Liver (tissue), 9 donors: ENCODE results near the gene RANGAP1. TPM values are rescaled to one million over a fixed set of nuclear protein-coding genes. Genes with fewer than 3 reads are reported as not detected.

Experiments
- DNase-seq: peaks from one replicate; pipeline ENCODE4 v3.0.0-alpha.2; 2017; ENCODE audit warnings: low spot score
- H3K27ac ChIP-seq, 2 donors: one replicate each; pipeline ENCODE4 v1.7.0; 2013; ENCODE audit warnings: inconsistent platforms in 2 of 2, low read length in 2 of 2, control low read depth in 1 of 2, low read depth in 1 of 2, mild to moderate bottlenecking in 1 of 2
- H3K27me3 ChIP-seq, 4 donors: one replicate each; pipeline versions ENCODE4 v1.6.1 to v1.7.0; 2013; ENCODE audit warnings: low read length in 3 of 4, inconsistent platforms in 1 of 4, mild to moderate bottlenecking in 1 of 4, moderate library complexity in 1 of 4; ENCODE audit not compliant: control insufficient read depth in 4 of 4, insufficient read depth in 4 of 4
- H3K36me3 ChIP-seq, 4 donors: one replicate each; pipeline versions ENCODE4 v1.6.1 to v1.7.0; 2013; ENCODE audit warnings: low read length in 3 of 4, mild to moderate bottlenecking in 3 of 4, low read depth in 1 of 4, moderate library complexity in 1 of 4; ENCODE audit not compliant: control insufficient read depth in 4 of 4, insufficient read depth in 3 of 4
- H3K4me1 ChIP-seq, 4 donors: one replicate each; pipeline versions ENCODE4 v1.6.1 to v1.7.0; 2013; ENCODE audit warnings: low read length in 3 of 4, mild to moderate bottlenecking in 3 of 4, moderate library complexity in 1 of 4; ENCODE audit not compliant: control insufficient read depth in 4 of 4, insufficient read depth in 4 of 4
- H3K4me3 ChIP-seq, 3 donors: one replicate each; pipeline versions ENCODE4 v1.6.1 to v1.7.0; 2013; ENCODE audit warnings: low read length in 3 of 3, control low read depth in 1 of 3, low read depth in 1 of 3, mild to moderate bottlenecking in 1 of 3
- H3K9ac ChIP-seq, 2 donors: one replicate each; pipeline ENCODE4 v1.7.0; 2013; ENCODE audit warnings: low read length in 2 of 2, mild to moderate bottlenecking in 2 of 2, moderate library complexity in 2 of 2, control low read depth in 1 of 2, low read depth in 1 of 2
- H3K9me3 ChIP-seq, 4 donors: one replicate each; pipeline versions ENCODE4 v1.6.1 to v1.7.0; 2013; ENCODE audit warnings: low read length in 3 of 4; ENCODE audit not compliant: control insufficient read depth in 4 of 4
- EGR1 ChIP-seq, 2 donors: IDR thresholded peaks; 2 replicates each; pipeline ENCODE4 v1.6.1; 2016 to 2018; ENCODE audit warnings: antibody characterized with exemption in 2 of 2, low read depth in 2 of 2
- FOXA2 ChIP-seq: IDR thresholded peaks from 2 replicates; pipeline ENCODE4 v1.6.1; 2016; ENCODE audit warnings: antibody characterized with exemption
- GABPA ChIP-seq, 2 donors: IDR thresholded peaks in 1 of 2; conservative IDR thresholded peaks in 1 of 2; 2 replicates each; pipeline ENCODE4 v1.6.1; 2016; ENCODE audit warnings: antibody characterized with exemption in 2 of 2, mild to moderate bottlenecking in 1 of 2, moderate library complexity in 1 of 2
- HNF4G ChIP-seq: IDR thresholded peaks from 2 replicates; pipeline ENCODE4 v1.6.1; 2016; ENCODE audit warnings: antibody characterized with exemption
- JUND ChIP-seq, 2 donors: IDR thresholded peaks; 2 replicates each; pipeline ENCODE4 v1.6.1; 2016; ENCODE audit warnings: antibody characterized with exemption in 2 of 2
- RAD21 ChIP-seq, 2 donors: IDR thresholded peaks; 2 replicates each; pipeline ENCODE4 v1.6.1; 2016; ENCODE audit warnings: antibody characterized with exemption in 2 of 2, mild to moderate bottlenecking in 2 of 2
- SP1 ChIP-seq: IDR thresholded peaks from 2 replicates; pipeline ENCODE4 v1.6.1; 2018; ENCODE audit warnings: antibody characterized with exemption, mild to moderate bottlenecking
- YY1 ChIP-seq: IDR thresholded peaks from 2 replicates; pipeline ENCODE4 v1.6.1; 2016; ENCODE audit warnings: antibody characterized with exemption, mild to moderate bottlenecking
- WGBS: extraction: QIAGEN DNeasy Blood & Tissue Kit; methylation state at CpG from one replicate; pipeline ENCODE4 v1.1.7; 2013; 5-methylcytosine and 5-hydroxymethylcytosine counted together
- polyA plus RNA-seq, 2 donors: library from polyadenylated mRNA; stranded (reverse) in 1 of 2; unstranded in 1 of 2; fragments of 200-250 nt in 1 of 2; fragments of >200 nt in 1 of 2; fragmentation: Nextera tagmentation in 1 of 2; extraction: Ambion mirVana in 1 of 2; gene quantifications; one replicate each; pipeline versions ENCODE4 v1.2.1 to v1.2.3, GENCODE V29; 2013 to 2015
- total RNA-seq, 2 donors: library from RNA; depleted of rRNA; stranded (reverse); fragments of >200 nt; gene quantifications; one replicate each; pipeline ENCODE4 v1.2.3, GENCODE V29; 2014
- TF ChIP-seq, protein P1 (sequence below): fragments of 150-350 bp; IDR thresholded peaks from 2 replicates; pipeline ENCODE4 v1.5.1; 2017; ENCODE audit warnings: improper control_type of control experiment, low read depth, low read length; ENCODE audit not compliant: missing input control
- TF ChIP-seq, protein P2 (sequence below): IDR thresholded peaks from 2 replicates; pipeline ENCODE4 v1.6.1; 2016; ENCODE audit warnings: antibody characterized with exemption
- TF ChIP-seq, protein P3 (sequence below): IDR thresholded peaks from 2 replicates; pipeline ENCODE4 v1.6.1; 2016; ENCODE audit warnings: antibody characterized with exemption
- donor health status: healthy.
- donor health status: healthy.
- donor health status: healthy.
- donor health status: healthy.
- donor health status: healthy.

RANGAP1 gene
- total and polyA plus RNA-seq, 4 donors, result 12.0 to 40.3 (median 33.3) TPM

DNA sequence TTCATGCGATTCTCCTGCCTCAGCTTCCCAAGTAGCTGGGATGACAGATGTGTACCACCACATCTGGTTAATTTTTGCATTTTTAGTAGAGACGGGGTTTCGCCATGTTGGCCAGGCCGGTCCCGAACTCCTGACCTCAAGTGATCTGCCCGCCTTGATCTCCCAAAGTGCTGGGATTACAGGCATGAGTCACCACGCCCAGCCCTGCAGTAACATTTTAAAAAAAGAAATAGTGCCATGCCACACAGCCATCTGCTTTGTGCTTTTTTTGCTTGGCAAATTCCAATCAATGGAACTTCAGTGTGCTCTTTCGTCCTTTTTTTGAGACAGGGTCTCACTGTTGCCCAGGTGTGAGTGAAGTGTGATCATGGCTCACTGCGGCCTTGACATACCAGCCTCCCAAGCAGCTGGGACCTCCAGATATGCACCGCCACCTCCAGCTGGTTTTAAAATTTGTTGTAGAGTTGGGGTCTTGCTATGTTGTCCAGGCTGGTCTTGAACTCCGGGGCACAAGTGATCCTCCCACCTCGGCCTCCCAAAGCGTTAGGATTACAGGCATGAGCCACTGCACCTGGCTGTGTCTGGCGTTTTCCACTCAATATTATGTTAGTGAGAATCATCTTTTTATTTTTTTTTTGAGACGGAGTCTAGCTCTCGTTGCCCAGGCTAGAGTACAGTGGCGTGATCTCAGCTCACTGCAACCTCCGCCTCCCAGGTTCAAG is 43.4 kb downstream of the RANGAP1 start:
- H3K4me3 ChIP-seq, result no peak overlapping the region
- no peaks in the 10 kb centered on the region for H3K9me3 ChIP-seq
- 96% methylated on average over 18 of the region's 18 CpGs for WGBS
- TF ChIP-seq GABPA (IDR thresholded peaks at IDR 0.05 in 1 of 2, conservative IDR thresholded peaks at IDR 0.05 in 1 of 2) (no peak), JUND (IDR thresholded peaks at IDR 0.05) (no peak)
- TF ChIP-seq, protein P1, sequence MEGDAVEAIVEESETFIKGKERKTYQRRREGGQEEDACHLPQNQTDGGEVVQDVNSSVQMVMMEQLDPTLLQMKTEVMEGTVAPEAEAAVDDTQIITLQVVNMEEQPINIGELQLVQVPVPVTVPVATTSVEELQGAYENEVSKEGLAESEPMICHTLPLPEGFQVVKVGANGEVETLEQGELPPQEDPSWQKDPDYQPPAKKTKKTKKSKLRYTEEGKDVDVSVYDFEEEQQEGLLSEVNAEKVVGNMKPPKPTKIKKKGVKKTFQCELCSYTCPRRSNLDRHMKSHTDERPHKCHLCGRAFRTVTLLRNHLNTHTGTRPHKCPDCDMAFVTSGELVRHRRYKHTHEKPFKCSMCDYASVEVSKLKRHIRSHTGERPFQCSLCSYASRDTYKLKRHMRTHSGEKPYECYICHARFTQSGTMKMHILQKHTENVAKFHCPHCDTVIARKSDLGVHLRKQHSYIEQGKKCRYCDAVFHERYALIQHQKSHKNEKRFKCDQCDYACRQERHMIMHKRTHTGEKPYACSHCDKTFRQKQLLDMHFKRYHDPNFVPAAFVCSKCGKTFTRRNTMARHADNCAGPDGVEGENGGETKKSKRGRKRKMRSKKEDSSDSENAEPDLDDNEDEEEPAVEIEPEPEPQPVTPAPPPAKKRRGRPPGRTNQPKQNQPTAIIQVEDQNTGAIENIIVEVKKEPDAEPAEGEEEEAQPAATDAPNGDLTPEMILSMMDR, result no peak
- no peak overlapping the region for H3K9ac ChIP-seq
- peaks cover 3 to 14% (median 9%) of the 10 kb centered on the region in 4 donors for H3K4me1 ChIP-seq
- no peak overlapping the region for H3K27ac ChIP-seq
- H3K27me3 ChIP-seq, result no peaks in the 10 kb centered on the region
- DNase-seq, result no peak
- H3K36me3 ChIP-seq, result peaks cover 0 to 10% (median 9%) of the 10 kb centered on the region in 4 donors

DNA sequence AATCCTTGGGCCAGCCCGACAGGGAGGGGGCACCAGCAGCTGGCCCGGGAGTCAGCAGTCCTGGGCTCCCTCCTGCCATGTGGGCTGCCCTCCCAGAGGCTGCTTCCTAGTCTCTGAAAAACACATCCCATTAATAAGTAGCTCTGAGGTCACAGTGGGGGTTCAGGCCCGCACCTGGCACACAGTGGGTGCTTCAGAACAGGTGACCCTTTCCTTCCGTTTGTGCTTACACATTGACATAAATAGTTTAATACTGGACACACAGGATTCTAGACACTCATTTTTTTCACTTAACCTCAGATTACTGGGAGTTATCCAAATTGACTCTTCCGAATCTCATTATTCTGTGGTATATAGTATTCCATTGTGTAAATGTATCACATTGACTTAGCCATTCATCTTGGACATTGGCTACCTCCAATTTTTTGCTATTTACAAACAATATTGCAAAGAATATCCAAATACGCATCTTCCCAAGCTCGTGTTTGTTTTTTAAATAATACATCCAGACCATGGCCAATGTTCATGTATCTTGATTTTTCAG is 44.8 kb downstream of the RANGAP1 start:
- H3K36me3 ChIP-seq, result peaks cover 0 to 8% (median 6%) of the 10 kb centered on the region in 4 donors
- peaks cover 6 to 22% (median 16%) of the 10 kb centered on the region in 4 donors for H3K4me1 ChIP-seq
- H3K9ac ChIP-seq, result no peak overlapping the region
- H3K27me3 ChIP-seq, result no peaks in the 10 kb centered on the region
- H3K27ac ChIP-seq, result no peak overlapping the region
- no peak overlapping the region for H3K4me3 ChIP-seq
- no peaks in the 10 kb centered on the region for H3K9me3 ChIP-seq
- TF ChIP-seq EGR1 (IDR thresholded peaks at IDR 0.05; ENCODE audit: low read depth in 2 of 2) (no peak), GABPA (IDR thresholded peaks at IDR 0.05 in 1 of 2, conservative IDR thresholded peaks at IDR 0.05 in 1 of 2) (no peak), JUND (IDR thresholded peaks at IDR 0.05) (no peak)
- TF ChIP-seq, protein P2, sequence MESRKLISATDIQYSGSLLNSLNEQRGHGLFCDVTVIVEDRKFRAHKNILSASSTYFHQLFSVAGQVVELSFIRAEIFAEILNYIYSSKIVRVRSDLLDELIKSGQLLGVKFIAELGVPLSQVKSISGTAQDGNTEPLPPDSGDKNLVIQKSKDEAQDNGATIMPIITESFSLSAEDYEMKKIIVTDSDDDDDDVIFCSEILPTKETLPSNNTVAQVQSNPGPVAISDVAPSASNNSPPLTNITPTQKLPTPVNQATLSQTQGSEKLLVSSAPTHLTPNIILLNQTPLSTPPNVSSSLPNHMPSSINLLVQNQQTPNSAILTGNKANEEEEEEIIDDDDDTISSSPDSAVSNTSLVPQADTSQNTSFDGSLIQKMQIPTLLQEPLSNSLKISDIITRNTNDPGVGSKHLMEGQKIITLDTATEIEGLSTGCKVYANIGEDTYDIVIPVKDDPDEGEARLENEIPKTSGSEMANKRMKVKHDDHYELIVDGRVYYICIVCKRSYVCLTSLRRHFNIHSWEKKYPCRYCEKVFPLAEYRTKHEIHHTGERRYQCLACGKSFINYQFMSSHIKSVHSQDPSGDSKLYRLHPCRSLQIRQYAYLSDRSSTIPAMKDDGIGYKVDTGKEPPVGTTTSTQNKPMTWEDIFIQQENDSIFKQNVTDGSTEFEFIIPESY, result no peak
- 95% methylated on average over 7 of the region's 7 CpGs for WGBS
- DNase-seq, result no peak

DNA sequence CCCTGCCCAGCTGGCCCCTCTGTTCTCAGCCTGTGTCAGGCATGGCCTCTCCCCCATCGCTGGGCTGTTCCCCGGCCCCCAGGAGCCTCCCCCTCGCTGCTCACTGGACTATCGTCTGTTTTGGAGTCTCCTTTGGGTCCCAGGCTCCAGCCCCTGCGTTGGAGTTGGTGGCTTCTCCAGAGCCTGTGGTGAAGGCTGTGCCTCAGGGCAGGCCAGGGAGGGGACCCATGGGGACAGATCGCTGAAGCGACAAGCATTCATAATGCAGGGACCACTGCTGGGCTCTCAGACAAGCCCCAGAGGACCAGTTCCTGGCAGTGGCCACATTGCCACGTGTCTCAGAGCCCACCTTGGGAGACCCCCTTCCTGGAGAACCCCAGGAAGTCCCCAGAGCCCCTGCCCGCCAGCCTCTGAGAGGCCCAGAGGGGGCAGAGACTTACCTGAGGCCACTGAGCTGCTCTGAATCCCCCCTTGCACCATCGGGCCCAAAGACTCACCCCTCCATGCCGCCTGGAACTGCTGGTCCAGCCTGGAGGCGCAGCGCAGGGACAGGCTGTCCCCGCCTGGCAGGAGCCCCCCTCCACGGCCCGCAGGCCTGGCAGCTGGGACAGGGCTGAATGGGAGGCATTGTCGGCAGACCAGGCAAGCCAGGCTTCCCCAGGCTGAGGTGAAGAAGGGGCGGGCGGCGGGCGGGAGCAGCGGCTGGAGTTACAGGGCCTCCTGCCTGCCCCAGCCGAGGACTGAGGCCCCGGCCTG is 45.4 kb downstream of the RANGAP1 start, which contains the start of gene CHADL:
TSS of gene CHADL (minus strand) at position 555 of the 756 bp plus-strand sequence. CDS start at position 505, 50 bp downstream.
- no peak for DNase-seq
- H3K27ac ChIP-seq, result no peak within 1 kb of the TSS
- TF ChIP-seq, protein P1, result no peak
- TF ChIP-seq HNF4G (no peak), FOXA2 (no peak), RAD21 (IDR thresholded peaks at IDR 0.05) (no peak), SP1 (no peak), YY1 (no peak)
- TF ChIP-seq, protein P3, sequence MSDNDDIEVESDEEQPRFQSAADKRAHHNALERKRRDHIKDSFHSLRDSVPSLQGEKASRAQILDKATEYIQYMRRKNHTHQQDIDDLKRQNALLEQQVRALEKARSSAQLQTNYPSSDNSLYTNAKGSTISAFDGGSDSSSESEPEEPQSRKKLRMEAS, result no peak
- TF ChIP-seq, protein P2, result no peak

More for the DNA sequence above, 45.4 kb downstream of the RANGAP1 start, which contains the start of gene CHADL:
- Histone ChIP-seq H3K36me3 (peaks cover 0 to 6% (median under 1%) of the 10 kb centered on the region in 4 donors), H3K9me3 (no peaks in the 10 kb centered on the region), H3K4me1 (peaks cover 6 to 26% (median 18%) of the 10 kb centered on the region in 4 donors), H3K4me3 (no peak within 1 kb of the TSS), H3K9ac (no peak within 1 kb of the TSS), H3K27me3 (no peaks in the 10 kb centered on the region)
- WGBS, result 79% methylated on average over 24 of the region's 24 CpGs
